DMS153 (cell line): ENCODE results near the gene BCKDHB.

Experiments
- DNase-seq: peaks from one replicate; lab custom pipeline; 2025; lab: John Stamatoyannopoulos, UW

BCKDHB gene

GRCh38 chr6:80331522-80331921 lies 225.1 kb downstream of the BCKDHB start:
- peak; percentile 79 for DNase-seq

- peak; percentile 85 for DNase-seq
Measured at GRCh38 chr6:80331974-80332373, 225.5 kb downstream of the BCKDHB start.

- peak; percentile 16 for DNase-seq
Measured at GRCh38 chr6:80333342-80333741, 226.9 kb downstream of the BCKDHB start.

GRCh38 chr6:80335121-80335531 lies 228.7 kb downstream of the BCKDHB start:
- no peak for DNase-seq

GRCh38 chr6:80336911-80337310 lies 230.4 kb downstream of the BCKDHB start:
- DNase-seq: no peak

- no peak for DNase-seq
Measured at GRCh38 chr6:80338201-80338836, 231.8 kb downstream of the BCKDHB start.

- DNase-seq: no peak
Measured at GRCh38 chr6:80339421-80339820, 232.9 kb downstream of the BCKDHB start.

- no peak for DNase-seq
Measured at GRCh38 chr6:80340280-80340679, 233.8 kb downstream of the BCKDHB start.

- no peak for DNase-seq
Measured at GRCh38 chr6:80340686-80341085, 234.2 kb downstream of the BCKDHB start.

GRCh38 chr6:80341330-80341729 lies 234.9 kb downstream of the BCKDHB start:
- DNase-seq: no peak

- DNase-seq: no peak
Measured at GRCh38 chr6:80343511-80343910, 237.0 kb downstream of the BCKDHB start.

GRCh38 chr6:80347101-80347500 lies 240.6 kb downstream of the BCKDHB start:
- DNase-seq: no peak

GRCh38 chr6:80348263-80348662 lies 241.8 kb downstream of the BCKDHB start:
- DNase-seq: no peak

GRCh38 chr6:80356000-80356399 lies 249.5 kb downstream of the BCKDHB start:
- DNase-seq: no peak

GRCh38 chr6:80356545-80356944 lies 250.1 kb downstream of the BCKDHB start:
- DNase-seq: no peak

GRCh38 chr6:80357081-80357480 lies 250.6 kb downstream of the BCKDHB start:
- DNase-seq: no peak

- no peak for DNase-seq
Measured at GRCh38 chr6:80357674-80358073, 251.2 kb downstream of the BCKDHB start.

- no peak for DNase-seq
Measured at GRCh38 chr6:80363501-80364122, 257.1 kb downstream of the BCKDHB start.

GRCh38 chr6:80364149-80364548 lies 257.7 kb downstream of the BCKDHB start:
- DNase-seq: no peak

GRCh38 chr6:80366051-80366450 lies 259.6 kb downstream of the BCKDHB start:
- no peak for DNase-seq

GRCh38 chr6:80366714-80367113 lies 260.2 kb downstream of the BCKDHB start:
- DNase-seq: peak; percentile 22

GRCh38 chr6:80376411-80376810 lies 269.9 kb downstream of the BCKDHB start:
- no peak for DNase-seq

GRCh38 chr6:80380566-80380965 lies 274.1 kb downstream of the BCKDHB start:
- no peak for DNase-seq

GRCh38 chr6:80382811-80383210 lies 276.3 kb downstream of the BCKDHB start:
- DNase-seq: no peak
